HEK293 (cell line): ENCODE results near the gene MRTFB.

Source experiments
- ZNF112 ChIP-seq: fragments of 450-650 bp; formaldehyde crosslinking; IDR thresholded peaks from 2 replicates; pipeline ENCODE4 v1.5.0; 2017; ENCODE audit warnings: missing biosample characterization, missing genetic modification characterization
- ZNF792 ChIP-seq: fragments of 450-650 bp; formaldehyde crosslinking; IDR thresholded peaks from 2 replicates; pipeline ENCODE4 v1.5.1; 2016; ENCODE audit warnings: missing biosample characterization, missing genetic modification characterization

DNA sequence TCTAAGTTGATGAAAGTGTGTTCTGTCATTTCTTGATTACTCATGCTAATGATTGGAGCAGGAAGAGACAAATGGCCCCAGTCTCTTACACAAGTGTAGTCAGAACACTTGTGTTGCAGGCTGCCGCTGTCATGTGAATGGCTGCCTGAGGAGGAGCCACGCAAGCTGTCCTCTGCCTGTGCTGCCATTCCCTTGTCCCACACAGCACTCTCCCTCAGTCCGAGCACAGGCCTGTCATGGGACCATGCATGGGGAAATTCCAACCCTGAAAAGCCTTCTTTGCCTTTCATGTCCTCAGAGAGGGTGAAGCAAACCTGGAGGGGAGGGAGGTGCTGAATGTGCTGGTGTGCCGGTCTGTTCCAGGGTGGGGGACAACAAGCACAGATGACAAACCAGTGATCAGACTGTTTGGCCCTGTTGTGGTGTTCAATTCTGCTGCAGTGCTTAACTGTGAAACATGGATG is 109.4 kb downstream of the MRTFB start:
- TF ChIP-seq ZNF112 (no peak), ZNF792 (tag by site-specific recombination) (no peak)
